Keratinocyte (primary cell): Measurements from ENCODE around the gene SSUH2. TPM values are rescaled to one million over a fixed set of nuclear protein-coding genes. Genes with fewer than 3 reads are reported as not detected.

ENCODE experiments used
- DNase-seq: peaks from one replicate; pipeline ENCODE4 v3.0.0-alpha.2; 2011; ENCODE audit warnings: low read depth, missing footprints, low spot score
- FAIRE-seq: peaks from 2 replicates; lab custom pipeline; 2011; peaks lifted over from hg19 to GRCh38; lab: Jason Lieb, UNC
- H2AFZ ChIP-seq: 2 replicates; pipeline ENCODE4 v1.6.0; 2012; ENCODE audit warnings: low read length, control low read depth, inconsistent platforms; ENCODE audit not compliant: control insufficient read depth
- H3K27ac ChIP-seq: 2 replicates; pipeline ENCODE4 v1.5.1; 2011; ENCODE audit warnings: low read length; ENCODE audit not compliant: control insufficient read depth, insufficient read depth
- H3K27me3 ChIP-seq: 3 replicates; pipeline ENCODE4 v1.6.0; 2011; ENCODE audit warnings: low read length; ENCODE audit not compliant: control insufficient read depth, insufficient read depth; ENCODE audit errors: extremely low read depth
- H3K36me3 ChIP-seq, 2 experiments: 2 replicates in 1 of 2; 3 replicates in 1 of 2; pipeline ENCODE4 v1.5.1; 2011; ENCODE audit warnings: low read length in 2 of 2, mild to moderate bottlenecking in 1 of 2; ENCODE audit not compliant: control insufficient read depth in 2 of 2, insufficient read depth in 2 of 2; ENCODE audit errors: extremely low read depth in 1 of 2
- H3K4me1 ChIP-seq: 3 replicates; pipeline ENCODE4 v1.5.1; 2011; ENCODE audit warnings: low read length; ENCODE audit not compliant: control insufficient read depth, insufficient read depth; ENCODE audit errors: extremely low read depth
- H3K4me2 ChIP-seq: 3 replicates; pipeline ENCODE4 v1.6.0; 2011; ENCODE audit warnings: low read depth, low read length; ENCODE audit not compliant: control insufficient read depth, insufficient read depth; ENCODE audit errors: extremely low read depth
- H3K4me3 ChIP-seq, 3 experiments: fragments of 200-600 bp in 1 of 3; sonication (generic) in 1 of 3; 2 replicates in 2 of 3; 3 replicates in 1 of 3; pipeline ENCODE4 v1.5.1; 2011 to 2016; ENCODE audit warnings: low read length in 3 of 3, mild to moderate bottlenecking in 3 of 3, control low read depth in 2 of 3, inconsistent platforms in 1 of 3, low read depth in 1 of 3, mixed read lengths in 1 of 3, mixed run types in 1 of 3, moderate library complexity in 1 of 3; ENCODE audit not compliant: control insufficient read depth in 2 of 3, insufficient read depth in 2 of 3; ENCODE audit errors: extremely low read depth in 1 of 3
- H3K79me2 ChIP-seq: 2 replicates; pipeline ENCODE4 v1.6.0; 2012; ENCODE audit warnings: low read length; ENCODE audit not compliant: control insufficient read depth, insufficient read depth
- H3K9ac ChIP-seq: 3 replicates; pipeline ENCODE4 v1.6.0; 2011; ENCODE audit warnings: low read length; ENCODE audit not compliant: control insufficient read depth, insufficient read depth; ENCODE audit errors: extremely low read depth
- H3K9me1 ChIP-seq: 3 replicates; pipeline ENCODE4 v1.6.0; 2011; ENCODE audit warnings: low read length; ENCODE audit not compliant: control insufficient read depth, insufficient read depth; ENCODE audit errors: extremely low read depth
- H3K9me3 ChIP-seq: 2 replicates; pipeline ENCODE4 v1.5.1; 2012; ENCODE audit warnings: low read depth, low read length; ENCODE audit not compliant: control insufficient read depth
- H4K20me1 ChIP-seq: 3 replicates; pipeline ENCODE4 v1.6.0; 2011; ENCODE audit warnings: low read length; ENCODE audit not compliant: control insufficient read depth, insufficient read depth; ENCODE audit errors: extremely low read depth
- EZH2 ChIP-seq: IDR thresholded peaks from one replicate; pipeline ENCODE4 v1.6.1; 2012; ENCODE audit warnings: inconsistent platforms, mild to moderate bottlenecking, low read length, moderate library complexity
- dilution Hi-C: fragments of 300-500 bp; cut with MboI; formaldehyde crosslinking; loops from one replicate; pipeline ENCODE4 v1.7.0; 2020; ENCODE audit warnings: low sequenced_read_pairs; ENCODE audit not compliant: extremely low pct_ligation_motif_present
- polyA plus RNA-seq, 5 experiments: library from polyadenylated mRNA; depleted of rRNA in 3 of 5; stranded (reverse) in 3 of 5; stranded (forward) in 1 of 5; unstranded in 1 of 5; fragments of >200 nt; gene quantifications; 1 replicate in 1 of 5; 2 replicates in 3 of 5; 3 replicates in 1 of 5; pipeline versions ENCODE4 v1.2.1 to v1.2.3, GENCODE V29; 2011 to 2012; ENCODE audit warnings: missing spikeins in 2 of 5, low read depth in 1 of 5, low replicate concordance in 1 of 5
- TF ChIP-seq, protein P1 (sequence below), 3 experiments: IDR thresholded peaks in 1 of 3; conservative IDR thresholded peaks in 1 of 3; optimal IDR thresholded peaks in 1 of 3; 2 replicates in 2 of 3; 3 replicates in 1 of 3; pipeline versions ENCODE3 to v1.5.1; 2011; ENCODE audit warnings: low read length in 3 of 3, mild to moderate bottlenecking in 3 of 3, moderate library complexity in 2 of 3, control low read depth in 1 of 3, inconsistent platforms in 1 of 3; ENCODE audit not compliant: insufficient read depth in 2 of 3; ENCODE audit errors: extremely low read depth in 1 of 3

The SSUH2 gene
- polyA plus RNA-seq, 1 donor (not counting 4 experiments of a cell fraction or from before 2014, with no cell fraction given) = 0.09 TPM

DNA sequence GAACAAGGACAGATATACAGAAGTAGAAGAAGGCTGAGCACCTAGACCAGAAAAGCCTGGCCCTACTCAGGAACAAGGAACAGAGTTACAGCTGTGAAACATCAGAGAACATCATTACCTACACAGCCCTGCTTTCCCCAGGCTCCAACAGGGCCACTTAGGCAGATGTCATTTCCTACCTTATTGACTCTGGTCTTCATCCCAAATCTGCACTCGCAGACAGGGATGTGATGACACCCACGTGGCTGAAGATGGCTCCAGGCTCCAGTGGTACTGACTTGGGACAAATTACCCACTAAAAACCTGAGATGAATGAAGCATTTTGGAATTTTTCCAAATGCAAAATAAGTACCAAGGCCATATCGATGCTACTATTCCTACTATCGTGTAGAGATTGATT, 18.0 kb upstream of the SSUH2 start:
- dilution Hi-C loops = no loop called here
- Histone ChIP-seq H3K36me3 (no peaks in the 10 kb centered on the region), H3K79me2 (no peaks in the 10 kb centered on the region), H3K9me3 (no peaks in the 10 kb centered on the region), H4K20me1 (no peaks in the 10 kb centered on the region), H3K9me1 (peaks cover 2% of the 10 kb centered on the region), H3K4me2 (no peak overlapping the region), H3K9ac (no peak overlapping the region), H3K27ac (no peak overlapping the region), H3K4me3 (no peak overlapping the region), H3K27me3 (peaks cover 6% of the 10 kb centered on the region), H3K4me1 (peaks cover 7% of the 10 kb centered on the region), H2AFZ (no peak overlapping the region)
- DNase-seq = no peak
- FAIRE-seq = no peak
- TF ChIP-seq EZH2 = no peak
- TF ChIP-seq, protein P1, sequence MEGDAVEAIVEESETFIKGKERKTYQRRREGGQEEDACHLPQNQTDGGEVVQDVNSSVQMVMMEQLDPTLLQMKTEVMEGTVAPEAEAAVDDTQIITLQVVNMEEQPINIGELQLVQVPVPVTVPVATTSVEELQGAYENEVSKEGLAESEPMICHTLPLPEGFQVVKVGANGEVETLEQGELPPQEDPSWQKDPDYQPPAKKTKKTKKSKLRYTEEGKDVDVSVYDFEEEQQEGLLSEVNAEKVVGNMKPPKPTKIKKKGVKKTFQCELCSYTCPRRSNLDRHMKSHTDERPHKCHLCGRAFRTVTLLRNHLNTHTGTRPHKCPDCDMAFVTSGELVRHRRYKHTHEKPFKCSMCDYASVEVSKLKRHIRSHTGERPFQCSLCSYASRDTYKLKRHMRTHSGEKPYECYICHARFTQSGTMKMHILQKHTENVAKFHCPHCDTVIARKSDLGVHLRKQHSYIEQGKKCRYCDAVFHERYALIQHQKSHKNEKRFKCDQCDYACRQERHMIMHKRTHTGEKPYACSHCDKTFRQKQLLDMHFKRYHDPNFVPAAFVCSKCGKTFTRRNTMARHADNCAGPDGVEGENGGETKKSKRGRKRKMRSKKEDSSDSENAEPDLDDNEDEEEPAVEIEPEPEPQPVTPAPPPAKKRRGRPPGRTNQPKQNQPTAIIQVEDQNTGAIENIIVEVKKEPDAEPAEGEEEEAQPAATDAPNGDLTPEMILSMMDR (optimal IDR thresholded peaks at IDR 0.05 in 1 of 3, IDR thresholded peaks at IDR 0.05 in 1 of 3, conservative IDR thresholded peaks at IDR 0.05 in 1 of 3; ENCODE audit: extremely low read depth in 1 of 3, insufficient read depth in 2 of 3, low read length in 3 of 3) = no peak

DNA sequence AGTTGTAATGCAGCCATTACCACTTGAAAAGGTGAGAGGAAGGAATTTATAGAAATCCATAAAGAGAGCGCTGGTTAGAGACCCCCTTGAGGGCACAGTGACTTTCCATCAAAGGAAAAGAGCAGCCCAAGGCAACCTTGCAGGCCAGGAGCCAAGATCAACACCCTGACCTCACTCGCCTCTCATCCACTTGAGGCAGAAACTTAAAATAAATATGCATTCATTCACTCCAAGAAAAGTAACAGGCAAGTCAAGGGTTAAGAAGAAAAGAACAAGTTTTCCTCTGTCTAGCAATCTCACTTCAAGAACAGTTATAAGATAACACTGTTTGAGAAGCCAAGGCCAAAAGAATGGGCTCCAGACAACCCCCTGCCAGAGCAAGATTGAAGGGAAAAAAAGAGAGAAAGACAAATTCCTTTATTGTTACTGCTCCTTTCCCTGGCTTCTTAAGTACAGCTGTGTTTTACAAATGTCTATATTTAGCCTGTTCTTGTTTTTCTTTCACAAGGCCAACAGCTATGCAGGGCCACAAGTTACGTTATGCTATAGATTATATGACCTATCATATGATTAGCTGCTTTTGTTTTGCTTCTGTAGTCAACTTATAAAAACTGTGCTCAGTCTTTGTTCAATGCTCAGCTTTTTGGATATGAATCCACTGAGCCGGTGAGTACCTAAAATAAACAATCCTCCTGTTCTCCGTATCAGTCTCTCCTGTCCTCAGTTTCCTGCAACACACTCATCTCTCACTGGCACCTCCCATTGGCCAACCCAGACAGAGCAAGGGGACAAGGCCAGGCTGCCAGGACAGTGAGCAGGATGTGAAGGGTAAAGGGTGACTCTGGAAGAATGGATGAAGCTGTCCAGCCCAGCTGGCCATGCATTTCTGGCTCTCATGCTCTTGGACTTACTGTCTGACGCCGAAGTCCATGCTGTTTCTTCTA, 15.8 kb upstream of the SSUH2 start:
- H3K36me3 ChIP-seq = no peaks in the 10 kb centered on the region
- H3K4me3 ChIP-seq = no peak overlapping the region
- no peak overlapping the region for H3K27ac ChIP-seq
- no peaks in the 10 kb centered on the region for H3K9me3 ChIP-seq
- no peaks in the 10 kb centered on the region for H3K79me2 ChIP-seq
- dilution Hi-C loops = no loop called here
- H3K9ac ChIP-seq = no peak overlapping the region
- H3K4me1 ChIP-seq = peaks cover 7% of the 10 kb centered on the region
- no peaks in the 10 kb centered on the region for H3K9me1 ChIP-seq
- no peaks in the 10 kb centered on the region for H4K20me1 ChIP-seq
- TF ChIP-seq EZH2 = no peak
- TF ChIP-seq, protein P1 (optimal IDR thresholded peaks at IDR 0.05 in 1 of 3, IDR thresholded peaks at IDR 0.05 in 1 of 3, conservative IDR thresholded peaks at IDR 0.05 in 1 of 3; ENCODE audit: extremely low read depth in 1 of 3, insufficient read depth in 2 of 3, low read length in 3 of 3) = no peak
- H3K4me2 ChIP-seq = no peak overlapping the region
- peaks cover 4% of the 10 kb centered on the region for H3K27me3 ChIP-seq
- DNase-seq = no peak
- H2AFZ ChIP-seq = no peak overlapping the region
- FAIRE-seq = no peak
